Activated CD4-positive, alpha-beta T cell treated with anti-CD3 and anti-CD28 coated beads, Interleukin-2, amount 50 U/mL, for 24 hours (primary cell): ENCODE results near the gene GLS.
"Not testable (repeated sequence)": the region's sequence is repeated elsewhere in the genome, so short reads cannot be mapped to it uniquely, and the experiment has no call there.

Source experiments
- DNase-seq, 2 donors: peaks; one replicate each; pipeline ENCODE4 v3.0.0-alpha.2; 2020; ENCODE audit warnings: low read depth in 1 of 2, low spot score in 1 of 2

The GLS gene

GRCh38 chr2:190882856-190883582 is 2.4 kb downstream of the GLS start:
- no peak for DNase-seq

DNA sequence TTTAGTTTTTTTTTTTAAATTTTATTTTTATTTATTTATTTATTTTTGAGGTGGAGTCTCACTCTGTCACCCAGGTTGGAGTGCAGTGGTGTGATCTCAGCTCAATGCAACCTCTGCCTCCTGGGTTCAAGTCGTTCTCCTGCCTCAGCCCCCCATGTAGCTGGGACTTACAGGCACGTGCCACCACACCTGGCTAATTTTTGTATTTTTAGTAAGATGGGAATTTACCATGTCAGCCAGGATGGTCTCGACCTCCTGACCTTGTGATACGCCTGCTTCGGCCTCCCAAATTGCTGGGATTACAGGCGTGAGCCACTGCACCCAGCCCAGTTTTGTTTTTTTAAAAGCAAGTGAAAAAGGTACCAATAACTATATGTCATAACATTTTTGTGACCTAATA is 5.2 kb downstream of the GLS start:
- not testable (repeated sequence) for DNase-seq

- no peak for DNase-seq
Measured at GRCh38 chr2:190887089-190887488, 6.5 kb downstream of the GLS start.

GRCh38 chr2:190888449-190888848 is 7.8 kb downstream of the GLS start:
- no peak for DNase-seq

DNA sequence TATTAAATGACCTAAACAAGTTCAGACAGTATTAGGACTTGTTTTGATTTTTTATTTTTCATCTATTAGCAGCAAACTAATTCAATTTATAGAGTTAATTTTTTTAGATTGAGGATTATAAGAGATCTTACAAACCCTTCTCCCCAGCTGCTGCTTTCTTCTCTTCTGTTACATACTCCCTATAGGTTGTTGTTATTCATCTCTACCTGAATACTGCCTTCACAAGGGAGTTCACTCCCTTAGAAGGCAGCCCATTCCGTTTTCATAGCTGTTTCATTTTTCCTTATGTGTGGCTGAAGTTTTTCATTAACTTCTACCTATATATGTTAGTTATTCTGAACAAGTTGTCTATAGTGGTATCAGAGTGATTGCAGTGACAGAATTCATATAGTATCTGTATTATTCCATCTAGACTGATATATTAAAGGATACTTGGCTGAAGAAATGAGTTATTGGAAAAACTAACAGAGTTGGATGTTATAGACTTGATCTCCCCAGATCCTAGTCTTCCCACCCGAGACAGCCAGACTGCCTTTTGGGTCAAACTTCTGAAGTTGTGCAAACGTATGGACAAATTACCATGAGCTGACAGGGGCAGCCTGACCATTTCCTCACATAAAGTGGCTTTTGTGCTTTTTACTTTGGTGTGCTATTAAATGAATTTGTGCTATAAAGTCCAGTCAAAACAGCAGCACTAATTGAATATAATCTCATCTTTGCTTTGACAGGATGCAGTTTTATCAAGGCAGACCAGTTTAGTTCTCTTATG is 8.7 kb downstream of the GLS start:
- DNase-seq, result no peak

DNA sequence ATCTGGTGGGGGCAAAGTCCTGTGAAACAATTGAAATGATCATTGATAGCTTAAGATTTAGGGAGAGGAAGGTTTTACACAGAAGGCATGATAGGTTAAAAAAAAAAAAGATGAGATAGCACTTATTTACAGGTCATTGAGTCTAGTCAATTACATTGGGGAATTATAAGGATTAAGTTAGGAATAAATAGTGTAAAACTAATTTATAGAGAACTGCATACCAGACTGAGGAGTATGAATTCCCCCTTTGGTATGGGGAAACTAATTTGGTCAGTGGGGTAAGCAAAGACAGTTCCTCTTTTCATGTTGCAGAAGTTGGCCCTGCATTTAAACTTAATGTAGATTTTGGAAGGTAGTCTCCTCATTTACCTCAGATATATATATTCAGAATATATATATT is 10.8 kb downstream of the GLS start:
- no peak for DNase-seq

DNA sequence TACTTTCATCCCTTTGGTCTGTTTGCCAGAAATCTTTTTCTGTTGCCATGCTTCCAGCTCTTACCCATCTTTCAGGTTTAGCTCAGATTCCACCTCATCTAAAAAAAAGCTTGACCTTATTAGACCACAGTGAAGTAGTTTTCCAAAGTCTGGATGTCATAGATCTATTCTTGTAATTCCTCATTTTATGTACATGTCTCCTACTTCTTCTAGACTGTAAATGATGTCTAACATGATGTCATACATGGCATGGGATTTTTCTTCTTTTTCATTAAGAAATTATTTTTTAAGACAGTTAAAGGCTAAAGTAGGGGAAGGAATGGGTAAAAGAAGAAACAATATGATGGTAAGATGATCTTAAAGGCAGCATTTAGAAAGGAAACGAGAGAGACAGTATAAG is 11.3 kb downstream of the GLS start:
- DNase-seq, result no peak

- no peak for DNase-seq
Measured at GRCh38 chr2:190893157-190893556, 12.5 kb downstream of the GLS start.

- no peak for DNase-seq
Measured at GRCh38 chr2:190896477-190896876, 15.9 kb downstream of the GLS start.

GRCh38 chr2:190903693-190904450 is 23.3 kb downstream of the GLS start:
- DNase-seq, result no peak

- no peak for DNase-seq
Measured at GRCh38 chr2:190904640-190905261, 24.1 kb downstream of the GLS start.

DNA sequence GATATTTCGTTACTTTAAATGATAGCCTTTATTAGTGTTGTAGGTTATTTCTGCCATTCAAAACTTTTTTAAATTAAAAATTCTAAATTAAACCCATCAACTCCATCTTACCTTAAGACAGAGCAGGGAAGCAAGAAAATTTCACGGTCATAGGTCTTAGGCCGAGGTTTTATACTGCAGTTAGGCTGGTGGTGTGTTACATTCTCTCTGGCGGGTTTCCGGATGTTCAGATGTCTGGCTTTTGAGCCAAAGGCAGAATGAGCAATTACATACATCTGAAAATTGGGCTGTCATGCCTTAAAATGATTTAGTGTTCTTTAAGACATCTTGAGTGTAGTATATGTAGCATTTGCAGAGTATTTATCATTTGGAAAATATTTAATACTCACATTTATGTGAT is 27.9 kb downstream of the GLS start:
- no peak for DNase-seq

DNA sequence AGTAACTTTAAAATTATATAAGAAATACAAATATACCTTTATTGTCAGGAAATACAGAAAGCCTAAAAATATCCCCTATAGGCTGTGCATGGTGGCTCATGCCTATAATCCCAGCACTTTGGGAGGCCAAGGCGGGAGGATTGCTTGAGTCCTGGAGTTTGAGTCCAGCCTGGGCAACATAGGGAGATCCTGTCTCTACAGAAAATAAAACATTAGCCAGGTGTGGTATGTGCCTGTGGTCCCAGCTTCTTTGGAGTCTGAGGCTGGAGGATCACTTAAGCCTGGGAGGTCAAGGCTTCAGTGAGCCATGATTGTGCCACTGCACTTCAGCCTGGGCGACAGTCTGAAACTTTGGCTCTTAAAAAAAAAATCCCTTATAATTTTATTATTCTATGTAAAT is 29.1 kb downstream of the GLS start:
- no peak for DNase-seq

DNA sequence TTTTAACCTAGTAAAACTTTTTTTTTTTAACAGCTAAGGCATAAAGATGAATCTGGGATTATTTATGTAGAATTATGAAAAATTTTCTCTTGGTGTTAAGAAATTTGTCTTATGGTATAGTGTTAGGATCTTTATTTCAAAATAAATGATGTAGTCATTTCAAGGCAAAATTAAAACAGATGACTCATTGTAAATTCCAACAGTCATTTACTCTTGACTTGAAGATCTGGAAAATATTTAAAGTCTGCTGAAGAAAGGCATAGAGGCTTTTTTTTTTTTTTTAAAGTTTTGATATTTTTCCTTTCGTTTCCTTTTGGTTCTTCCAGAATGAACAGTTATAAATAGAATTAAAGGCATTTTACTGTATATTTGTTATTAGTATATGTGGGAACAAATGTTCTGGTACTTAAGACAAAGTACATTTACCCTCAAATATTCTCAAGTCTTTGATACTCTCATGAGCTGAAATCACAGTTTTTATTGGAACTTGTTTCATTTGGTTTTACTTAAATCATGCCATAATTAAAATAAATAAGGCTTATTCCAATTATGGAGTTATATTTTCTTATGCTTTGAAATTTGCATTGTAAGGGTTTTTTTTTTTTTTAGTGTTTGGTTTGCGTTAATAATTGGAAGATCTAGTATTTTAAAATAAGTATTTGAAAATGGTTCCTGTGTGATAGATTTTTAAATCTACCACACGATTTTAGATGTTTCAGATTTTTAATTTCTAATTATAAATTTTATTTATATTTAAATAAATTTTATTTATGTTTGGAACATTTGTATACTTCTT is 29.9 kb downstream of the GLS start:
- DNase-seq, result no peak

DNA sequence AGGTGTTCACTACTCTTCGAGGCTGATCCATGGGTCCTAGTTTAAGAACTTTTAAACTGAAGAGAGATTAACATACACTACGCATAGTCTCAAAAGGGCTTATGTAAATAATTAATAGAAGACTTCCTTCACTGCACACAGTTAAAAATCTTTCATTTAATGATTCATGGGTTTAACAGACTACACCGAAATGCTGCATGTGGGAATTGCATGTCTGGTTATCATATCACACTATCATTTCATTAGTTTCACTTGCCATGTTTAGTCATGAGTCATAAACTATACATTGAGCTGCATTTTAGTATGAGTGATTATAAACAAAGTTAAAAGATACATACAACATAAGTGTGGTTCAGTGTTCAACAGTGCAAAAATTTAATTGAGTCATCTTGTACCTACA is 31.2 kb downstream of the GLS start:
- DNase-seq, result peak in 1 of 2 donors; percentile 25

- DNase-seq, result no peak
Measured at GRCh38 chr2:190912726-190913125, 32.1 kb downstream of the GLS start.

DNA sequence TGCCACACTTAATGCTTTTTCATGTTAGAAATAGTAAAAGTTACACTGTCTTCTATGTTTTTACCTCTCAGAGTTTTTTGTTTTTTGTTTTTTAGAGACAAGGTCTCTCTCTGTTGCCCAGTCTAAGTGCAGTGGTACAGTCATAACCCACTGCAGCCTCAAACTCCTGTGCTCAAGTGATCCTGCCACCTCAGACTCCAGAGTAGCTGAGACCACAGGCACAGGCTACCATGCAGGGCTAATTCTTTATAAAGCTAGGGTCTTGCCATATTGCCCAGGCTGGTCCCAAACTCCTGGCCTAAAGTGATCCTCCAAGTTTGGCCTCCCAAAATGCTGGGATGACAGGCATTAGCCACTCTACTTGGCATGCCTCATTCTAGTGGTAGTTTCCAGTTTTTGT is 33.1 kb downstream of the GLS start:
- DNase-seq, result no peak

DNA sequence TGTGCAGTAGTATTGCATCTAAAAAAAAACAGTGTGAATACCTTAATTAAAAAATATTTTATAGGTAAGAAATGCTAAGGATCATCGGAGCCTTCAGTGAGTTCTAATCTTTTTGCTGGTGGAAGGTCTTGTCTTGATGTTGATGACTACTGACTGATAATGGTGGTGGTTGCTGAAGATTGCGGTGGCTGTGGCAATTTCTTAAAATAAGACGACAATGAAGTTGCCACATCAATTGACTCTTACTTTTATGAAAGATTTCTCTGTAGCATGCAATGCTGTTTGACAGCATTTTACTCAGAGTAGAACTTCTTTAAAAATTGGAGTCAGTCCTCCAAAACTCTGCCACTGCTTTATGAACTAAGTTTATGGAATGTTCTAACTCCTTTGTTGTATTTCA is 36.2 kb downstream of the GLS start:
- no peak for DNase-seq

GRCh38 chr2:190920085-190920484 is 39.5 kb downstream of the GLS start:
- no peak for DNase-seq

DNA sequence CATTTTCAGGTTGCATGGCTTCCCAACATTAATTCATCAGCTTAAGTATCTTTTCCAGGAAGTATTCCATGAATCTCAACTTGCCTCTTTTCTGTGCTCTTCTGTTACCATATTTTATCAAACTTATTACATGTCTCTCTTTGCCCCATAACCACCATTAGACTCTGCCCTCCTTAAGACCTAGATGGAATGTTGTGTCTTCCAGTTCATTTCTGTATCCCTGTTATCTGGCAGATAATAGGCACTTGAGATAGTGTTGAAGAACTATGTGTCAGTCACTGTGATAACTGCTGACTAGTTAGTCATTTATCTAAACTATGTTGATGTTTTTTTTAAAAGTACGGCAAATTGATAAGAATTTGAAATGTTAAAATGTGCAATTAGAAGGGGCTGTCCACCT is 41.8 kb downstream of the GLS start:
- no peak for DNase-seq

DNA sequence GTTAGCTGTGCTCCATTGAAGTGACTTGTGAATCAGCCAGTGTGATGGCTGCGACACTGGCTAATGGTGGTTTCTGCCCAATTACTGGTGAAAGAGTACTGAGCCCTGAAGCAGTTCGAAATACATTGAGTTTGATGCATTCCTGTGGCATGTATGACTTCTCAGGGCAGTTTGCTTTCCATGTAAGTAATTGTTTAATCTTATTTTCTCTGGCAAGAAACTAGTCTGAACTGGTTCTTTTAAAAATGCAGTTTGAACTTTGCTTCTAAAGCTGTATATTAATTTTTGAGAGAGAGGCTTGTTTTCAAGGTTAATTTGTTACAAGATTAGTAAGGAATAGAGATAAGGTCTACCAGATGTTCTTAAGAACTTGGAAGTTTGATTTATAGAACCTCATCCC is 46.7 kb downstream of the GLS start:
- no peak for DNase-seq
